Hematopoietic multipotent progenitor cell treated with erythropoietin and hydrocortisone succinate and interleukin-3 and kit ligand, for 15 days (in vitro differentiated cells): Measurements from ENCODE around the gene MED9.

Source experiments
- DNase-seq: peaks from one replicate; pipeline ENCODE4 v3.0.0-alpha.2; 2015; ENCODE audit warnings: low spot score

Gene MED9

GRCh38 chr17:17505151-17505550 is 28.4 kb downstream of the MED9 start:
- no peak for DNase-seq

DNA sequence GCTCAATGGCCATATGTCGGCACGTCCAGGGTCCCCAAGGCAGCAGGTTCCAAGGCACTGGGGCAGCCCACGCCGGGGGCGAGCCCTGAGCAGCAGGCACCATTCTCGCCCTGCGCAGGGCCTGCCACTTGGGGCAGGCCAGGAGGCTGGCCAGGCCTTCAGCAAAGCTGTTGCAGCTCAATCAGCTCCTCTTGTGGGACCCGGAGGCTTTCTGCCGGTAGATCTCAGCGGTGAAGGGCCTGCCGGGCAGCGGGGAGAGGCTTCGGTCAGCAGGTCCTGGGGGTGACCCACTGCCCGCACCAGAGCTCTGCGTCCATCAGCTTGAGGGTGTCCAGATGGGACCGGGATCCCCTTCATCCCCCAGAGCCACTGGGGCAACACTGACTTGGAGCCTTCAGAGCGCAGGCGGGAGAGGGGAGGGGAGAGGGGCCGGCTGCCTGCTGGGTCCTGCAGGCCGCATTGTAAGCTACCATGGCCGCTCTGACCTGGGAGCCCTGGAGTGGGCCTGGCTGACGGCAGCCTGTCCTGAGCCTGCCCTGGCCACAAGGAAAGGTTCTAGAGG is 28.9 kb downstream of the MED9 start:
- DNase-seq = no peak

DNA sequence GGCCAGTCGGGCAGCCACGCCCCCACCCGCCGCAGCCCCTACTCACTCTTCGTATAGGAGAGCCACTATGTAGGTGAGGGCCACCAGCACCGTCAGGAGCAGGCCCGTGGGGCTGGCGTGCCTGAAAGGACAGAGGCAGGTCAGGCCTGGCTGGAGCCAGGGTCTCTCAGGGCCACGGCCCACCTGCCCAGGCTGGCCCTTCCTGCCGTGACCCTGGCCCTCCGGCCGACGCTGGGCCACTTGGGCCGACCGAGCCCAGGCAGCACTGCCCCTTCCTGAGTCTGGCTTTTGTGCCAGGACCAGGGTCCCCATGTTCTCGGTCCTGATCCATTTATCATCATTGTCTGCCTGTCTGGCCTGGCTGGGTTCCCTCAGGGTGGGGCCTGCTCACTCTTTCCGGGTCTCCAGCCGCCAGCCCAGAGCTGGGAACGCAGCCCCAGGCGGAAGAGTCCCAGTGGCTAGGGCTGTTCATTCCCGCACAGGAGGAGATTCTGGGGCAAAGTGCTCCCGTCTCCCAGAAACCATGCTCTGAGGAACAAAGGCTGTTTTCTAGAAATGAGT is 29.5 kb downstream of the MED9 start:
- DNase-seq = no peak

DNA sequence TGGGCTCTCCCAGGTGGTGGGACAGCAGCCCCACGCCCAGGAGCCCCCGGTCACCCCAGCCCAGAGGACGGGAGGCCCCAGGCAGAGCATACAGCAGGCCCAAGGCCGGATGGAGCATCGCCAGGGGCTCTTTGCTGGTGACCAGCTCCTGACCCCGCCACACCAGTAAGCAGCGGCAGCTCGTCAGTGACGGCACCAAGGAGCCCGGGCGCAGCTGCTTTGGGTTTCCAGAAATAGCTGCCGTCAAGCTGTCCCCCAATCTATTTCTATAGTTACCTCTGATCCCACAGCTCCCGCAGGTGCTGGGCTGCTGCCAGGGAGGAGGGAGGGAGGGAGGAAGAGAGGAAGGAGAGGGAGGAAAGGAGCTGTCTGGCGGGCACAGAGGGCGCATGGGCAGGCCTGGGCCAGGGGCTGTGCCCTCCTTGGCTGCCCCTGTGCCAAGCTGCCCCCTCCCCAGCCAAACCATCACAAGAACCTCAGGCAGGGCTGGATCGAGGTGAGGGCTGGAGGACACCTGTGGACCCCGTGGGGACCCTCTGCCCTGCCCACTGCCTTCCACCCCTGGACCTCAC is 30.2 kb downstream of the MED9 start:
- no peak for DNase-seq

DNA sequence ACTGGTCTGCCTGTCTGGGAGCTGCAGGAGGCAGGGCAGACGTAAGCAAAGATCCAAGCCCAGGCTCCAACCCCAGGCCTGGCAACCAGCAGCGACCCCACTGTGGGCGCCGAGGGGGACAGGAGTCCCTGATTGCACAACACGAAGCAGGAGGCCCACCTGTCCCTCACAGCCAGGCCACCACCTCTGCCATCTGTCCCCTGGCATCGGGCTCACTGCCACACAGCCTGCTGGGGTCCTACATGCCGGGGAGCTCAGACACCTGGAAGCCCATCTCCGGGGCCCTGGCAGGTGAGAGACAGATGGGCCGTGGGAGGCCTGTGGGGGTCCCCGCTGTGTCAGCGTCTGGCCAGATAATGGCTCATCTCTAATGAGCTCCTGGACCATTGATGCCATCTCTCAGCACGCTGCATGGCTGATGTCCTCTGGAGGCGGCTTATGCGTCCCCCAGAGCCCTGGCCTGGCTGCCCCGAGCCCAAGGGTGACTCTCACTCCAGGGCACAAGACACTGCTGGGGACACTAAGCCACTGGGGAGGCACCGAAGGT is 30.7 kb downstream of the MED9 start:
- DNase-seq = no peak

DNA sequence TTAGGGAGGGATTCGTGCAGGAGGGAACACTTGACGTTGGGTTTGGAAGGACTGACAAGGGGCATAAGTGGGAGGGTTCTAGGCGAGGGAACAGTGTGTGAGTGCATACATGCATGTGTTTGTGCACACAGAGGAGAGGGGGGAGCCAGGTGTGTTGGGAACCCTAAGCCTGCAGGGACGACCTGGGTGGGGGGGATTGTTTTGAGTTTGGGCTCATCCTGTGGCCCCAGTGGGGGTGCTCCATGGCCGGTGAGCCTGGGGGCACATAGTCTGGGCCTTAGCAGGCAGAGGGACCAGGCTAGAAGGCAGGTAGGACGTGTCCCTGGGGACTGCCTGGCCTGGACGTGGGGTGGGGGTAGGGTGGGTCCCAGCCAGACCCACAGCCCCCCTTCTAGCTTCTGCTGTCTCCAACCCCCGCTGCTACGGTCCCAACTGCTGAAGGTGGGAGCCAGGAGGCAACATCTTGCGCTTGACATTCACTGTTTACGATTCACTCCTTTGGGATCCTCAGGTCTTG is 31.3 kb downstream of the MED9 start:
- no peak for DNase-seq

- DNase-seq = peak; percentile 9
These were observed 32.1 kb downstream of the MED9 start for GRCh38 chr17:17508646-17509591.

DNA sequence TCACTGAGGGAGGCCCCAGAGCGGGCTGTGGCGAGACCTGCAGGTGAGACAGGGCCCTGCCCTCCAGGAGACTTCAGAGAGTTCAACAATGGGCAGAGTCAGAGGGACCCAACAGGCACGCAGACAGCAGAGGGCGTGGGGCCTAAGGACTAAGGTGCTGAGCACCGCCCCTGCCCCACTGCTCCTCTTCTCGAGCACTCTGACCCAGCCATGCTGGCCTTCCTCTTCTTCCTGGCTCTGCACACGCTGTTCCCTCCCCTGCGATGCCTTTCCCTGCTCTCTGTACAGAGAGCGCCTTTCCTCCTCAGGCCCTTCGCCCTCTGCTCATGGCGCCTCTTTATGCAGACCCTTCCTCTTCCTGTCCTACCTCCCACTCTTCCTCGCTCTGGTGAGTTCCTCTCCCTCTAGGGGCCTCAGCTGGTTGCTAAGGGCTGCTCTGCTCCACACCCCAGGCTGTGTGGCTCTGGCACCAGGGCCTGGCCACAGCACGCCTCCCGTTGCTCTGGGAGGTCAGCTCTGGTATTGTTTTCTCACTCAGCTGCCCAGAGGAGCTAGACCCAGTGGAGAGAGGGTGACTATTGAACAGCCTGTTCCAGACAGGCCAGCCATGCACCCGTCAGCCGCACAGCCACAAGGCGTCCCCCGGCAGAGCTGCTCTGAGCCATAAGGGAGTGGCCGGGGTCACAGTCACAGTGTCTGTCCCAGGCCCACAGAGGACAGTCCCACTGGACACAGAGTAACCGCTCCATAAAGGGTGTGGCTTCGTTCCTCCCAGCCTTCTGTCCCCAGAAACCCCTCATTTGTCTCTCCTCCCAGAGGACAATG is 33.0 kb downstream of the MED9 start:
- no peak for DNase-seq

DNA sequence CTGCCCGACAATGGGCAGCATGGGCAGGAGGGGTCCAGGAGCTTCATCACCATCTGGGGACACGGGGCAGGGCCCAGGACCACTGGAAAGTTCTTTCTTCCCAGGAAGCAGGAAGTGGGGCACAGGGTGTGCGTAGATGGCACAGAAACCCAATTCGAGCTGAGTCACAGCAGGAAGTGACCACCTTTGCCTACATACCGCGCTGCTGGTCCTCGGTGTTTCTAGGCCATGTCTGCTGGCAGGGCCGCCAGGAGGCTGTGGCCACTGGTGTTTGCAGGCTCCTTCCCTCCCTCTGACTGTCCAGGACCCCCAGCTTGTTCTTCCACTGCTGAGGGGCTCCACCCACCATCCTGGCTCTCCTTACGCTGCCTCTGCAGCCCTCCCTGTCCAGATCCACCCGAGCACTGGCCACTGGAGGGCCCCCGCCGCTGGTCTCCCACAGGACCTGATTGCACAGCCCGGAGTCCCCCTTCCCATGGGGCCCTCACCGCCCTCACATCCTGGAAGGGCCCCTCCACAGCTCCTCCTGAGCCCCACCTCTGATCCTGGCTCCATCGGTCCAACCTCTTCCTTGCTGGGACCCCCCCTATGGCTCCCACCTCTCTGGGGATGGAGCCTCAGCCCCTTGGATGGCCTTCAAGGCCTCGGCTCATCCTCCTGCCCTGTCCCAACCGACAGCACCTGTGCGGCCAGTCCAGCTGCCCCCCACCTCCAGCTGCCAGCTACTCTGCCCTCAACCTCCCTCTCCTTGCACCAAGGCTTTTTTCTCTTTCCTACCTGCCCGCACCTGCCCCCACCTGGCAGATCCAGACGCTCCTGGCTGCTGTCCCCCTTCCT is 33.9 kb downstream of the MED9 start:
- DNase-seq = no peak

DNA sequence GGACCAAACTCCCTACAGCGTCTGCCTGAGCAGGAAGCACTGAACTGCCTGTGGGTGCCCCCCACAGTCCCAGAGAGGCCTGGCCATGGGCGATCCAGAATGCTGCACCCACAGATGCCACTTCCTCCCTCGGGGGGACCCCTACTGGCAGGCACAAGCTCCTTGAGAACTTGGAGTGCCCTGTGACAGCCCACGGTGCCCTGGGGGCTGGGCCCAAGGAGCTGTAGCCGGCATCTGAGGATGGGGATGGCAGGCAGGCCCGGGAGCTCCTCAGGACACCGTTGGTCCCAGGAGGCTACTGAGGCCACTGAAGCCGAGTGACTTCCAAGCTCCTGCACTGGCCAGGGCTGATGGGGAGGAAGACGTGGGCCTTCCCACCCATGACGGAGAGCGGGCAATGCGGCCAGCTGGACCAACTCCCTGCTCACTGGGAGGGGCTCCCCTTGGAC is 34.5 kb downstream of the MED9 start:
- DNase-seq = no peak

DNA sequence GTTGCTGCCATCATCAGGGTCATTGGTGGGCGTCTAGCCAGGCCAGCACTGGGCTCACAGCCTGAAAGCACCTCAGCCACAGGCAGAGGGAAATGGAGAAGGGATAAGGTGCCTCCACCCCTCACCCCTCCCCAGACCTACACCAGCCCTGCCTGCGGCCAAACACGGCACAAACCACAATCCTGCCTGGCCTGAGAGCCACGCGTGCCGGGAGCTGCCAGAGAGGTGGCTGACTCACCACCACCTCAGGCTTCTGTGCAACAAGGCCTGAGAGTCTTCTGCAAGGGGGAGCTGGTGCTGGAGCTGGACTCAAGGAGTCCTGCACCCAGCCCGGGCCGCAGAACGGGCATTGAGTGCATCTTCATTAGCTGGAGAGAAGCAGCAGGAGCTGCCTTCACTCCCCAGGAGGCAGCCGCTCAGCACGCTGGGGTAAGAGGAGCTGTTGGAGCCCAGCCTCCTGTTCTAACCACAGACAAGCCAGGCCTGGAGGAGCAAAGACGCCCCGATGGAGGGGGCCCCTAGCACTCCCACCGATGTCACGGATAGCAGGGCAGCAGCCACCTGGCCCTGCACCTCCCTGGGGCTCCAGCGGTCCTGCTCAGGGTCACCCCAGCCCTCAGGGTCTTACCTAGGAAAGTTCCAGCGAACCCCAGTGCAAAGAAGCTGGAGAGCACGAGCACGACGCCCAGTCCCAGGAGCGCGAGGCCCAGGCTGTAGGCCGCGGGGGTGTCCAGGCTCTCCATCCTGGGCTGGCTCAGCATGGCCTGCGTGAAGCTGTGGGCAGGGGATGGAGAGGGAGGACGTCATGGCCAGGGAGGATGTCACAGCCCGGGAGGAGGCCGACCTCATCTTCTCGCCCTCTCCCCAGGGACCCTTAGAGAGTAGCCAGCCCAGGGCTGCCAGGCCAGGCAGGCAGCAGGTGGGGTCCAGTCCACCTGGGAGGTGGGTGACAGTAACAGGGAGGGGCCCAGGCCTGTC is 35.4 kb downstream of the MED9 start:
- no peak for DNase-seq

GRCh38 chr17:17512866-17513265 is 36.1 kb downstream of the MED9 start:
- no peak for DNase-seq

DNA sequence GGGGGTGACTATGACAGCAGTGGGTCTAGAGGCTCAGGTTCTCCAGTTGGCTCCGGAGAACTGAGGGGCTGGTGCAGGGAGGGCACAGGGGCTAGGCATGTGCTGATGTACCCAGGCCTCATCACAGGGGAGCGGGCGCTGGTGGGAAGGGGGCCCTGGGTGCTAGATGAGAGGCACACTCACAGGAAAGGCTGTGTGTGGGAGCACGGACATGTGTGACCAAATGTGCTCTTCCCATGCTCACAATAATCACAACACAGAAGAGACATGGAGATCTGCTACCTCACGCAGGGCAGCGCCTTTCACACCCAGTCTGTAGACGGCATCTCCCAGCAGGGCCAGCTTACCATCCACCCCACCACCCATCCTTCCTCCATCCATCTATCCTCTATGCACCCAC is 36.8 kb downstream of the MED9 start:
- DNase-seq = no peak

DNA sequence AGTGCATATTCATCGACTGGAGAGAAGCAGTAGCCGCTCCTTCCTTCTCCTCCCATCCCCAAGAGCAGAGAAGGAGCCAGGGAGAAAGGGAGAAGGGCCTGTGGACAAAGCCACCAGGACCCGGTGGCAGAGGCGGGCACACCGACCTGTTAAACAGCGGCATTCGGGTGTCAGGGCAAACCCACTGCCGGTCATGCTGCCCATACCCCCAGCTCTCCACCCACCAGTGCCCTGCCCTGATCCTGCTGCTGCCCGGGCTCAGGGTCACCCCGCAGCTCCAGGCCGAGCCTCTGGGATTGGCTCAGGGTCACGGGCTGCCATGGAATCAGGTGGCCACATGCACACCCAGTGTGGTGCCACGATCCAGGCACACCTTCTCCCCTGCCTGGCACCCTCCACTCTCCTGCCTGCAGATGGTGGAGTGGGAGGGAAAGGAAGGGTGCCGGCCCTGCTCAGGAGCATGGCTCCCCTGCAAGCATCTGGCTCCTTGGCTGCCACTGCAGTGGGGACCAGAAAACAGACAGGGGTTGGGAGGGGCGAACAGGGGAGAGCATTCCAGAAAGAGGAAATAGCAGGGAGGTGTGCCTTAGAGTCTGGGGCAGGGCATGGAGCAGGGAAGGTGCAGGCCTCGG is 37.7 kb downstream of the MED9 start:
- DNase-seq = no peak

GRCh38 chr17:17514993-17515933 is 38.5 kb downstream of the MED9 start:
- no peak for DNase-seq

- no peak for DNase-seq
These were observed 39.4 kb downstream of the MED9 start for GRCh38 chr17:17515934-17516930.
